ENCODE results near the gene SPSB4. TPM values are rescaled to one million over a fixed set of nuclear protein-coding genes. Genes with fewer than 3 reads are reported as not detected.

Gene SPSB4
- total and polyA plus RNA-seq, 2 of the 13 experiments (the other 11 are each of a cell fraction or from before 2014, with no cell fraction given), result not detected

DNA sequence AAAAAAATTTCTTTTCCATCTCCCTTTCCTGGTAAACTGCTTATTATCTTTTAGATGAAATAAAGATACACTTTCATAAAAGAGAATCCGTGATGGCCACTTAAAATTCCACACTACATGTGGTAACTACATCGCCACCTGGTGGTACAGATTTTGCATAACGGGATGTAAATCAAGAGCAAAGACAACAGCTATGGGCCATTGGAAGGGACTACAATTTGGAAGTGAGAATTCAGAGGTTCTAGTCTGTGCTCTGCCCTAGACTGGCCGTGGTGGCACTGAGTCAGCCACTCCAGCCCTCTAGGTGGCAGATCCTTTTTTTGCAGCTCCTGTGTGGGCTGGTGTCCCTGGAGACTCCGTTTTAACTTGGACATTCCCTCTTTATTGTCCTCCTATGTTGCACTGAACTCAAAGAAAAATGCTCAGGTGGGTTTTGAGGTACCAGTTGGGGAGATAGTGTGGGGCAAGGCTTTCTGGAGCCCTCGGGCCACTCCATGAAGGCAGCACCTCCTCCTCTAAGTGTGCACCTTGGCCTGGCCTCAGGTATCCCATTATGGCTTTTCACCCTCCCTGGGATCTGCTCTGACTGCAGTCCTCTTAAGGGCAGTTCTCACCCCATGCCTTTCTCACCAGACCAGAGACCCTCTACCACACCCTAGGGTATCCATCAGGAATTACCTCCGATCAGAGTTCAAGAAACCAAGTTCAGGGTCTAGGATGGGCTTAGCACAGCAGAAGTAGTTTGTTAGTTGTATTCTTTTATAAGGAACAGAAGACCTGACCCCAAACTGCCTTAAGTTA lies 54.9 kb downstream of the SPSB4 start:
- no peak overlapping the region for H3K4me2 ChIP-seq (ENCODE audit: low read depth, low read length)
- 0 out of 5 replicates have a peak, but pooled peaks cover 0 to 3% of the 10 kb centered on the region in 2 experiments for H3K27me3 ChIP-seq (ENCODE audit: control insufficient read depth in 1 of 2, insufficient read depth in 2 of 2, low read length in 2 of 2)
- H3K27ac ChIP-seq (ENCODE audit: extremely low read length, insufficient read depth, low read length), result no peak overlapping the region
- H3K4me3 ChIP-seq (replicated peaks in 1 of 3; ENCODE audit: insufficient read depth in 1 of 3, low read depth in 2 of 3, low read length in 3 of 3), result no peak overlapping the region
- DNase-seq (ENCODE audit: low spot score), result peak; percentile 74
- no peaks in the 10 kb centered on the region for H3K79me2 ChIP-seq (ENCODE audit: insufficient read depth, low read length)
- in situ Hi-C loops (cut with HindIII; ENCODE audit: extremely low pct_ligation_motif_present, low pct_unique_long_range_greater_than_20kb) (loop anchor here (5.0 to 10.0 kb wide), 3 partner anchors 86 to 211 kb away; no protein-coding TSS in a partner anchor), intact Hi-C loops (cut with micrococcal nuclease; ENCODE audit: unreplicated experiment) (loop anchor here (1.0 to 5.0 kb wide), 5 partner anchors 87 to 208 kb away; no protein-coding TSS in a partner anchor)
- FAIRE-seq, result peak; percentile 89
- H4K20me1 ChIP-seq (ENCODE audit: insufficient read depth, low read length), result no peaks in the 10 kb centered on the region
- TF ChIP-seq CTCF (CRISPR knock-in tag; IDR thresholded peaks at IDR 0.05) (peak; percentile 76), ZMAT5 (CRISPR knock-in tag; IDR thresholded peaks at IDR 0.05; ENCODE audit: borderline replicate concordance, low read depth) (no peak), SMC3 (IDR thresholded peaks at IDR 0.05; ENCODE audit: low read length) (peak; percentile 77), RAD21 (CRISPR knock-in tag; IDR thresholded peaks at IDR 0.05) (0 out of 2 replicates have a peak, but pooled peaks have one; percentile 34), STAG1 (CRISPR knock-in tag; IDR thresholded peaks at IDR 0.05) (peak; percentile 62)
- H3K36me3 ChIP-seq (replicated peaks in 1 of 2; ENCODE audit: control insufficient read depth in 1 of 2, insufficient read depth in 2 of 2, low read length in 2 of 2), result no peaks in the 10 kb centered on the region
- 16% methylated on average over 7 of the region's 7 CpGs for WGBS (ENCODE audit: low lambda C conversion rate)
- no peak overlapping the region for H2AFZ ChIP-seq (ENCODE audit: low read length)
- CTCF ChIA-PET (ENCODE audit: low intra/inter-chr PET ratio, low total read pairs), result interaction anchor here (1.3 to 1.5 kb wide), 4 partner anchors 86 to 207 kb away, joined by 6 to 16 read pairs (median 8); no protein-coding TSS in a partner anchor
- H3K9ac ChIP-seq (ENCODE audit: insufficient read depth, low read depth, low read length), result no peak overlapping the region
- POLR2A ChIA-PET, result no interaction called here
- H3K9me3 ChIP-seq (ENCODE audit: low read length), result no peaks in the 10 kb centered on the region
- BruUV-seq (replicated peaks), result no TSS peak
- ATAC-seq, result peak; percentile 73
- H3K4me1 ChIP-seq (ENCODE audit: insufficient read depth, low read length), result 0 out of 2 replicates have a peak, but pooled peaks cover 8% of the 10 kb centered on the region
